Astrocyte of the cerebellum (primary cell): Measurements from ENCODE around the gene PIK3C2B.
A peak's percentile ranks its signal among the peaks of the same experiment; 100 is the strongest.

Source experiments
- DNase-seq: peaks from one replicate; pipeline ENCODE4 v3.0.0-alpha.2; 2011; ENCODE audit warnings: low read depth
- H3K4me3 ChIP-seq: 2 replicates; pipeline ENCODE4 v1.5.1; 2011; ENCODE audit warnings: mild to moderate bottlenecking, low read depth, low read length, moderate library complexity
- in situ Hi-C: cut with HindIII; loops from 2 replicates; pipeline ENCODE4 v1.10.0; 2017; ENCODE audit warnings: low sequenced_read_pairs
- TF ChIP-seq, protein P1 (sequence below): IDR thresholded peaks from 2 replicates; pipeline ENCODE4 v1.5.1; 2012; ENCODE audit warnings: low read length, low read depth, moderate library complexity, mild to moderate bottlenecking; ENCODE audit errors: missing control alignments

PIK3C2B gene, protein sequence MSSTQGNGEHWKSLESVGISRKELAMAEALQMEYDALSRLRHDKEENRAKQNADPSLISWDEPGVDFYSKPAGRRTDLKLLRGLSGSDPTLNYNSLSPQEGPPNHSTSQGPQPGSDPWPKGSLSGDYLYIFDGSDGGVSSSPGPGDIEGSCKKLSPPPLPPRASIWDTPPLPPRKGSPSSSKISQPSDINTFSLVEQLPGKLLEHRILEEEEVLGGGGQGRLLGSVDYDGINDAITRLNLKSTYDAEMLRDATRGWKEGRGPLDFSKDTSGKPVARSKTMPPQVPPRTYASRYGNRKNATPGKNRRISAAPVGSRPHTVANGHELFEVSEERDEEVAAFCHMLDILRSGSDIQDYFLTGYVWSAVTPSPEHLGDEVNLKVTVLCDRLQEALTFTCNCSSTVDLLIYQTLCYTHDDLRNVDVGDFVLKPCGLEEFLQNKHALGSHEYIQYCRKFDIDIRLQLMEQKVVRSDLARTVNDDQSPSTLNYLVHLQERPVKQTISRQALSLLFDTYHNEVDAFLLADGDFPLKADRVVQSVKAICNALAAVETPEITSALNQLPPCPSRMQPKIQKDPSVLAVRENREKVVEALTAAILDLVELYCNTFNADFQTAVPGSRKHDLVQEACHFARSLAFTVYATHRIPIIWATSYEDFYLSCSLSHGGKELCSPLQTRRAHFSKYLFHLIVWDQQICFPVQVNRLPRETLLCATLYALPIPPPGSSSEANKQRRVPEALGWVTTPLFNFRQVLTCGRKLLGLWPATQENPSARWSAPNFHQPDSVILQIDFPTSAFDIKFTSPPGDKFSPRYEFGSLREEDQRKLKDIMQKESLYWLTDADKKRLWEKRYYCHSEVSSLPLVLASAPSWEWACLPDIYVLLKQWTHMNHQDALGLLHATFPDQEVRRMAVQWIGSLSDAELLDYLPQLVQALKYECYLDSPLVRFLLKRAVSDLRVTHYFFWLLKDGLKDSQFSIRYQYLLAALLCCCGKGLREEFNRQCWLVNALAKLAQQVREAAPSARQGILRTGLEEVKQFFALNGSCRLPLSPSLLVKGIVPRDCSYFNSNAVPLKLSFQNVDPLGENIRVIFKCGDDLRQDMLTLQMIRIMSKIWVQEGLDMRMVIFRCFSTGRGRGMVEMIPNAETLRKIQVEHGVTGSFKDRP (N-terminal part only)

DNA sequence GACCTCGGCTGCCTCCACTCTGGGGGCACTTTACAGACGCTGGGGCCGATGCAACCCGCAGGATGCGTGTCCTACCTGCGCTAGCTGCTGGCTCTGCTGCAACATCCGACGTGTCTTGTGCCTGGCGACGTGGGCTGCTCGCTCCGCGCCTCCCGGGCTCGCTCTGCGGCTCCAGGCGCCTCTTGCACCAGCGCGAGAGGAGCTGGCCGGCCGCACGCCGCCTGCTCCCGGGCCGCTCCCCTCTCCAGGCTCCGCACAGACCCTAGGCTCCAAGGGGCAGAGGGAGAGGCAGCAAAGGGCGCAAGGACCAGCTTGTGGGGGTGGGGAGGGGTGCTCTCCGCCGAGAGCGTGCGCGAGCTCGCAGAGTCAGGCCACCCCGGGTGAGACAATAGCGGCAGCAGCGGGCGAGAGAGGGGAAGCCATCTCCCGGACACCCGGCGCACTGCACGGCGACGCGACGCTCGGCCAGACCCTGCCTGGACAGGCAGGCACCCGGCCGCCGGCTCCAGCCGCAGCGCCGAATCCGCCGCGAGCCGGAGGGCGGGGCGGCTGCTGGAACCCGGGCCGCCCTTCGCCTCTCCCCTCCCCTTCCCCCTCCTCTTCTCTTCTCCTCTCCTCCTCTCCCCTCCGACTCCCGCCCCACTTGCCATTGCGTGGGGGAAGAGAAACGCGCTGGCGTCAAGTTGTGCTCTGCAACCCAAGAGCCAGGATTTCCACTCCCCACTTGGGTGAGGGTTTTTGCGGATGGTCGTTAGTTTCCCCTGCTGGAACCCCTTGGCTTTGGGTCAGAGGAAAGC, at the start of gene PIK3C2B:
TSS of gene PIK3C2B (minus strand) at position 525 of the 797 bp plus-strand sequence. CDS start 25,003 bp downstream, outside the sequence.
- TF ChIP-seq, protein P1, sequence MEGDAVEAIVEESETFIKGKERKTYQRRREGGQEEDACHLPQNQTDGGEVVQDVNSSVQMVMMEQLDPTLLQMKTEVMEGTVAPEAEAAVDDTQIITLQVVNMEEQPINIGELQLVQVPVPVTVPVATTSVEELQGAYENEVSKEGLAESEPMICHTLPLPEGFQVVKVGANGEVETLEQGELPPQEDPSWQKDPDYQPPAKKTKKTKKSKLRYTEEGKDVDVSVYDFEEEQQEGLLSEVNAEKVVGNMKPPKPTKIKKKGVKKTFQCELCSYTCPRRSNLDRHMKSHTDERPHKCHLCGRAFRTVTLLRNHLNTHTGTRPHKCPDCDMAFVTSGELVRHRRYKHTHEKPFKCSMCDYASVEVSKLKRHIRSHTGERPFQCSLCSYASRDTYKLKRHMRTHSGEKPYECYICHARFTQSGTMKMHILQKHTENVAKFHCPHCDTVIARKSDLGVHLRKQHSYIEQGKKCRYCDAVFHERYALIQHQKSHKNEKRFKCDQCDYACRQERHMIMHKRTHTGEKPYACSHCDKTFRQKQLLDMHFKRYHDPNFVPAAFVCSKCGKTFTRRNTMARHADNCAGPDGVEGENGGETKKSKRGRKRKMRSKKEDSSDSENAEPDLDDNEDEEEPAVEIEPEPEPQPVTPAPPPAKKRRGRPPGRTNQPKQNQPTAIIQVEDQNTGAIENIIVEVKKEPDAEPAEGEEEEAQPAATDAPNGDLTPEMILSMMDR = no peak
- H3K4me3 ChIP-seq = peak within 1 kb of the TSS; percentile 60
- in situ Hi-C loops = no loop called here
- no peak for DNase-seq

DNA sequence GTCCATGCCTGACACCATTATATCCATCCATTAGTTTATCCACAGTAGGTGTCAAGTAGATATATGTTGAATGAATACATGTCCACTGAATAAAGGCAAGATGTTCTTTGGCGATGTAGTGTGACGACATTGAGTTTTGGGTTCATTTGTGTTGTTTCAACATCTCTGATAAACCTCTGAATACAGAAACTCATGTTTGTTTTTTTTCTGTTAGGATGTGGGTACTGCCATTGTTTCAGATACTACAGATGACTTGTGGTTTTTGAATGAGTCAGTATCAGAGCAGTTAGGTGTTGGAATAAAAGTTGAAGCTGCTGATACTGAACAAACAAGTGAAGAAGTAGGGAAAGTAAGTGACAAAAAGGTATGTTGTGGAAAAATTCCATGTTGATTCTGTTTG, 49.7 kb upstream of the PIK3C2B start:
- in situ Hi-C loops = no loop called here
- TF ChIP-seq, protein P1 = no peak
- DNase-seq = no peak
- H3K4me3 ChIP-seq = no peak overlapping the region

DNA sequence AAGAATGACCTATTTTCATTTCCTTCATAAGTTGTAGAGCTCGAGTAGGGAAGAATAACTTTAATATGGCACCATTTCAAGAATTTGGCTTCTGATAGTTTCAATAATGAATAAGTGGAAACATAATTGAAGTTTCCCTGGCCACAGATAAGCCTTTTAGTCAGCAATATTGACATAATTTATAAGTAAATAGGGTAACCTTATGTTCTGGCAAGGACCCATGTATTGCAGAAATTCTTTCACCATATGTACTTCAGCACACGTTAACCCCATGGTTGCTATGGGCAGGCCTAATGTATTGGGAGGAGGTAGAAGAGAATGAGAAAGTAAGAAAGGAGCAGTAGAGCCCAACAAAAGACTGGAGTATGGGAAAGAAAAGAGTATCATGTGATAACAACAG, 47.0 kb upstream of the PIK3C2B start:
- in situ Hi-C loops = no loop called here
- DNase-seq = no peak
- H3K4me3 ChIP-seq = no peak overlapping the region
- TF ChIP-seq, protein P1 = no peak

DNA sequence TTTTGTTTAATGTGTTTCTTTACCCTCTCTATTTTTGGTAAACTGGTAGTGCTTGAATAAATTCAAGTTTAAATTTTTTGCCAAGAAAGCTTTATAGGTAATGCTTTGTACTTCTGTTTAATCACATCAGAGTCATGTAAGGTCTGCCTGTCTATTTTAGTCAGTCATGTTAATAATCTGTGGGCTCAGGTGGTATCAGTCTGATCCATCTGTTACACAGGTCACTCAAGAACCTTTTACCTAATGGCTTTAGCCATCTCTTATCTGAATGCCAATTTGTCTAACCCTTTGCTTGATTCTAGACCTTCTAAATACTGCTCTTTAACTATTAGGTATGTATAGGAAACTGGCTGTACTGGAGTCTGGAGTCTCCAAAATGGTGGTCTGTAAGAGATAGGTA, 38.2 kb upstream of the PIK3C2B start:
- DNase-seq = no peak
- in situ Hi-C loops = no loop called here
- H3K4me3 ChIP-seq = no peak overlapping the region
- TF ChIP-seq, protein P1 = no peak

DNA sequence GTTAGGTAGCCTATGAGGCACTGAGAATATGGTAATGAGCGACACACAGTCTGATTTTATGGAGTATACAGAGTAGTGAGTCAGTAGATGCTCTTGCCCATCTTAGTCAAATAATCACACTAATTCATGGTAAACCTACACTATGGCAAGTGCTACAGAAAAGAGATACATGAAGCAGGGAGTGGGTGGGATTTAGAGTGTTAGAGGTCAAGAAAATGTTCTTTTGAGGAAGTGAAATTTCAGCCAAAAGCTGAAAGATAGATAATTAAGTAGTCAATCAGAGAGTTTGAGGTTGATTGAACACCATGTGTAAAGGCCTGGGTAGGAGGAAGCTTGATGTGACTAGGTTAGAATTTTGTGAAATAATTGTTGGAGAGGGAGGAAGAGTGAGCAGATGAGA, 36.3 kb upstream of the PIK3C2B start:
- in situ Hi-C loops = no loop called here
- TF ChIP-seq, protein P1 = no peak

More for the DNA sequence above, 36.3 kb upstream of the PIK3C2B start:
- H3K4me3 ChIP-seq = no peak overlapping the region
- DNase-seq = no peak
